Keratinocyte (primary cell): ENCODE data around the gene MAN2B1.

Source experiments
- CTCF ChIP-seq, 3 experiments: IDR thresholded peaks in 1 of 3; conservative IDR thresholded peaks in 1 of 3; optimal IDR thresholded peaks in 1 of 3; 2 replicates in 2 of 3; 3 replicates in 1 of 3; pipeline versions ENCODE3 to v1.5.1; 2011; ENCODE audit warnings: low read length in 3 of 3, mild to moderate bottlenecking in 3 of 3, moderate library complexity in 2 of 3, control low read depth in 1 of 3, inconsistent platforms in 1 of 3; ENCODE audit not compliant: insufficient read depth in 2 of 3; ENCODE audit errors: extremely low read depth in 1 of 3
- EZH2 ChIP-seq: IDR thresholded peaks from one replicate; pipeline ENCODE4 v1.6.1; 2012; ENCODE audit warnings: inconsistent platforms, mild to moderate bottlenecking, low read length, moderate library complexity

GRCh38 chr19:12665671-12666264 lies 774 bp downstream of the MAN2B1 start:
- TF ChIP-seq EZH2 = no peak
- TF ChIP-seq CTCF (optimal IDR thresholded peaks at IDR 0.05 in 1 of 3, IDR thresholded peaks at IDR 0.05 in 1 of 3, conservative IDR thresholded peaks at IDR 0.05 in 1 of 3; ENCODE audit: extremely low read depth in 1 of 3, insufficient read depth in 2 of 3, low read length in 3 of 3) = no peak
